HCT116 (cell line): ENCODE measurements around the gene ISL2.

ENCODE experiments used
- EGR1 ChIP-seq: IDR thresholded peaks from 2 replicates; pipeline ENCODE4 v1.6.1; 2012; ENCODE audit warnings: low read depth
- EZH2phosphoT487 ChIP-seq: fragments of 200-600 bp; IDR thresholded peaks from 2 replicates; pipeline ENCODE4 v1.6.1; 2018; ENCODE audit warnings: antibody characterized with exemption, borderline replicate concordance
- POLR2A ChIP-seq: IDR thresholded peaks from 2 replicates; pipeline ENCODE4 v1.7.0; 2011; ENCODE audit warnings: borderline replicate concordance; ENCODE audit not compliant: insufficient read depth, insufficient read length; ENCODE audit errors: extremely low read depth
- POLR2AphosphoS5 ChIP-seq: IDR thresholded peaks from 2 replicates; pipeline ENCODE4 v1.6.1; 2011; ENCODE audit warnings: mild to moderate bottlenecking, low read depth, low read length, moderate library complexity
- RAD21 ChIP-seq: IDR thresholded peaks from 2 replicates; pipeline ENCODE4 v1.6.1; 2012; ENCODE audit warnings: low read depth, mild to moderate bottlenecking
- SIN3A ChIP-seq: IDR thresholded peaks from 2 replicates; pipeline ENCODE4 v1.6.1; 2012; ENCODE audit warnings: low read depth
- SP1 ChIP-seq: IDR thresholded peaks from 2 replicates; pipeline ENCODE4 v1.6.1; 2012; ENCODE audit warnings: low read depth
- YY1 ChIP-seq: IDR thresholded peaks from 2 replicates; pipeline ENCODE4 v1.6.1; 2011; ENCODE audit warnings: low read length, low read depth, moderate library complexity, mild to moderate bottlenecking; ENCODE audit not compliant: insufficient replicate concordance; ENCODE audit errors: extremely low read depth
- TF ChIP-seq, protein P1 (sequence below), 3 experiments: fragments of 200-600 bp in 1 of 3; sonication (generic) in 1 of 3; IDR thresholded peaks in 2 of 3; conservative IDR thresholded peaks in 1 of 3; 2 replicates each; pipeline ENCODE4 v1.5.1; 2012 to 2017; ENCODE audit warnings: low read depth in 2 of 3, low read length in 2 of 3, antibody characterized with exemption in 1 of 3, borderline replicate concordance in 1 of 3, control low read depth in 1 of 3, mild to moderate bottlenecking in 1 of 3, mixed read lengths in 1 of 3, mixed run types in 1 of 3, moderate library complexity in 1 of 3; ENCODE audit not compliant: insufficient read depth in 1 of 3
- TF ChIP-seq, protein P2 (sequence below): IDR thresholded peaks from 2 replicates; pipeline ENCODE4 v1.6.1; 2012

DNA sequence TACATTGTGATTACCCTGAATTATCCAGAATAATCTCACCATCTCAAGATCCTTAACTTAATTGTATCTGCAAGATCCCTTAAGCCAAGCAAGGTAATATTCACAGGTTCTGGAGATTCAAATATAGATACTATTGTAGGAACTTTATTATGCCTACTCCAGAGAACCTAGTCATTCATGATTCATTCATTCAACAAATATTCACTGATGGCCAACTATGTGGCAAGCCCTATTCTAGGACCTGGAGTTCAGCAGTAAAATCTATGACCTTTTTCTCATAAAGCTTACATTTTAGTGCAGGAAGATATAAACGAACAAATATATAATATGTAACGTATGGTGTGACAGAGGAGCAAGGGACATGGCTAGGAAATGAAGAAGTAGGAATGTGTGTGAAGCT, 49.6 kb downstream of the ISL2 start:
- TF ChIP-seq POLR2A (no peak), RAD21 (no peak), EZH2phosphoT487 (no peak), POLR2AphosphoS5 (no peak), YY1 (no peak), SP1 (no peak), EGR1 (no peak), SIN3A (no peak)
- TF ChIP-seq, protein P1, sequence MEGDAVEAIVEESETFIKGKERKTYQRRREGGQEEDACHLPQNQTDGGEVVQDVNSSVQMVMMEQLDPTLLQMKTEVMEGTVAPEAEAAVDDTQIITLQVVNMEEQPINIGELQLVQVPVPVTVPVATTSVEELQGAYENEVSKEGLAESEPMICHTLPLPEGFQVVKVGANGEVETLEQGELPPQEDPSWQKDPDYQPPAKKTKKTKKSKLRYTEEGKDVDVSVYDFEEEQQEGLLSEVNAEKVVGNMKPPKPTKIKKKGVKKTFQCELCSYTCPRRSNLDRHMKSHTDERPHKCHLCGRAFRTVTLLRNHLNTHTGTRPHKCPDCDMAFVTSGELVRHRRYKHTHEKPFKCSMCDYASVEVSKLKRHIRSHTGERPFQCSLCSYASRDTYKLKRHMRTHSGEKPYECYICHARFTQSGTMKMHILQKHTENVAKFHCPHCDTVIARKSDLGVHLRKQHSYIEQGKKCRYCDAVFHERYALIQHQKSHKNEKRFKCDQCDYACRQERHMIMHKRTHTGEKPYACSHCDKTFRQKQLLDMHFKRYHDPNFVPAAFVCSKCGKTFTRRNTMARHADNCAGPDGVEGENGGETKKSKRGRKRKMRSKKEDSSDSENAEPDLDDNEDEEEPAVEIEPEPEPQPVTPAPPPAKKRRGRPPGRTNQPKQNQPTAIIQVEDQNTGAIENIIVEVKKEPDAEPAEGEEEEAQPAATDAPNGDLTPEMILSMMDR (IDR thresholded peaks at IDR 0.05 in 2 of 3, conservative IDR thresholded peaks at IDR 0.05 in 1 of 3; ENCODE audit: borderline replicate concordance in 1 of 3, insufficient read depth in 1 of 3, low read depth in 2 of 3, low read length in 2 of 3), result no peak
- TF ChIP-seq, protein P2, sequence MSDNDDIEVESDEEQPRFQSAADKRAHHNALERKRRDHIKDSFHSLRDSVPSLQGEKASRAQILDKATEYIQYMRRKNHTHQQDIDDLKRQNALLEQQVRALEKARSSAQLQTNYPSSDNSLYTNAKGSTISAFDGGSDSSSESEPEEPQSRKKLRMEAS, result no peak
